ENCODE measurements around the gene GARS1. TPM values are rescaled to one million over a fixed set of nuclear protein-coding genes. Genes with fewer than 3 reads are reported as not detected.

The GARS1 gene
- total RNA-seq, 1 experiment from 2014 or later = 380 TPM

GRCh38 chr7:30596014-30596641 is 1.4 kb downstream of the GARS1 start:
- H3K27me3 ChIP-seq (replicated peaks; ENCODE audit: control insufficient read depth, insufficient read depth, low read length) = no peaks in the 10 kb centered on the region
- TF ChIP-seq, protein P1, sequence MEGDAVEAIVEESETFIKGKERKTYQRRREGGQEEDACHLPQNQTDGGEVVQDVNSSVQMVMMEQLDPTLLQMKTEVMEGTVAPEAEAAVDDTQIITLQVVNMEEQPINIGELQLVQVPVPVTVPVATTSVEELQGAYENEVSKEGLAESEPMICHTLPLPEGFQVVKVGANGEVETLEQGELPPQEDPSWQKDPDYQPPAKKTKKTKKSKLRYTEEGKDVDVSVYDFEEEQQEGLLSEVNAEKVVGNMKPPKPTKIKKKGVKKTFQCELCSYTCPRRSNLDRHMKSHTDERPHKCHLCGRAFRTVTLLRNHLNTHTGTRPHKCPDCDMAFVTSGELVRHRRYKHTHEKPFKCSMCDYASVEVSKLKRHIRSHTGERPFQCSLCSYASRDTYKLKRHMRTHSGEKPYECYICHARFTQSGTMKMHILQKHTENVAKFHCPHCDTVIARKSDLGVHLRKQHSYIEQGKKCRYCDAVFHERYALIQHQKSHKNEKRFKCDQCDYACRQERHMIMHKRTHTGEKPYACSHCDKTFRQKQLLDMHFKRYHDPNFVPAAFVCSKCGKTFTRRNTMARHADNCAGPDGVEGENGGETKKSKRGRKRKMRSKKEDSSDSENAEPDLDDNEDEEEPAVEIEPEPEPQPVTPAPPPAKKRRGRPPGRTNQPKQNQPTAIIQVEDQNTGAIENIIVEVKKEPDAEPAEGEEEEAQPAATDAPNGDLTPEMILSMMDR (IDR thresholded peaks at IDR 0.05; ENCODE audit: insufficient read depth in 1 of 2, low read depth in 1 of 2, low read length in 1 of 2, severe bottlenecking in 1 of 2, unreplicated experiment in 1 of 2) = no peak
- ChIA-PET POLR2A (interaction anchor here (1.0 kb wide), 1 partner anchor 13 kb away, joined by 4 read pairs; no protein-coding TSS in a partner anchor), CTCF (no interaction called here)
- BruUV-seq (replicated peaks) = no TSS peak
- Mint-ChIP-seq H3K9me3 (ENCODE audit: unreplicated experiment) (no peaks in the 10 kb centered on the region), H3K36me3 (ENCODE audit: insufficient read depth, unreplicated experiment) (peaks cover 79% of the 10 kb centered on the region), H3K4me1 (ENCODE audit: low read depth, unreplicated experiment) (peaks cover 7% of the 10 kb centered on the region), H3K27me3 (ENCODE audit: insufficient read depth, unreplicated experiment) (peaks cover 2% of the 10 kb centered on the region), H3K4me3 (ENCODE audit: unreplicated experiment) (peak overlapping the region; percentile 100), H3K27ac (ENCODE audit: unreplicated experiment) (peak overlapping the region; percentile 100)
- H3K36me3 ChIP-seq (ENCODE audit: control insufficient read depth, insufficient read depth, low read length) = no peaks in the 10 kb centered on the region
- no peaks in the 10 kb centered on the region for H3K9me3 ChIP-seq
- peak in 1 of 2 experiments; percentile 54 for DNase-seq
- intact Hi-C loops (cut with micrococcal nuclease; ENCODE audit: unreplicated experiment) = no loop called here
- H3K4me1 ChIP-seq = no peaks in the 10 kb centered on the region; the same call in none of the 2 replicates
- peak overlapping the region; percentile 100 for H3K4me3 ChIP-seq (ENCODE audit: low read depth, low read length)

- H3K9me3 ChIP-seq = no peaks in the 10 kb centered on the region
- Mint-ChIP-seq H3K4me3 (ENCODE audit: unreplicated experiment) (peak overlapping the region; percentile 100), H3K4me1 (ENCODE audit: low read depth, unreplicated experiment) (peaks cover 7% of the 10 kb centered on the region), H3K27ac (ENCODE audit: unreplicated experiment) (peak overlapping the region; percentile 100), H3K36me3 (ENCODE audit: insufficient read depth, unreplicated experiment) (peaks cover 85% of the 10 kb centered on the region), H3K9me3 (ENCODE audit: unreplicated experiment) (no peaks in the 10 kb centered on the region), H3K27me3 (ENCODE audit: insufficient read depth, unreplicated experiment) (peaks cover 2% of the 10 kb centered on the region)
- no peaks in the 10 kb centered on the region for H3K27me3 ChIP-seq (replicated peaks; ENCODE audit: control insufficient read depth, insufficient read depth, low read length)
- CTCF ChIA-PET = no interaction called here
- intact Hi-C loops (cut with micrococcal nuclease; ENCODE audit: unreplicated experiment) = no loop called here
- no TSS peak for BruUV-seq (replicated peaks)
- TF ChIP-seq, protein P1 (IDR thresholded peaks at IDR 0.05; ENCODE audit: insufficient read depth in 1 of 2, low read depth in 1 of 2, low read length in 1 of 2, severe bottlenecking in 1 of 2, unreplicated experiment in 1 of 2) = no peak
- no peaks in the 10 kb centered on the region for H3K36me3 ChIP-seq (ENCODE audit: control insufficient read depth, insufficient read depth, low read length)
- POLR2A ChIA-PET = no interaction called here
- H3K4me3 ChIP-seq (ENCODE audit: low read depth, low read length) = peak overlapping the region; percentile 100
- no peak for DNase-seq
- no peaks in the 10 kb centered on the region; the same call in none of the 2 replicates for H3K4me1 ChIP-seq
Measured at GRCh38 chr7:30596721-30597120, 2.0 kb downstream of the GARS1 start.

- H3K9me3 ChIP-seq = no peaks in the 10 kb centered on the region
- CTCF ChIA-PET = no interaction called here
- Mint-ChIP-seq H3K27ac (ENCODE audit: unreplicated experiment) (no peak overlapping the region), H3K36me3 (ENCODE audit: insufficient read depth, unreplicated experiment) (peaks cover 96% of the 10 kb centered on the region), H3K4me1 (ENCODE audit: low read depth, unreplicated experiment) (peaks cover 1% of the 10 kb centered on the region), H3K9me3 (ENCODE audit: unreplicated experiment) (no peaks in the 10 kb centered on the region), H3K4me3 (ENCODE audit: unreplicated experiment) (no peak overlapping the region), H3K27me3 (ENCODE audit: insufficient read depth, unreplicated experiment) (peaks cover 2% of the 10 kb centered on the region)
- POLR2A ChIA-PET = no interaction called here
- H3K36me3 ChIP-seq (ENCODE audit: control insufficient read depth, insufficient read depth, low read length) = no peaks in the 10 kb centered on the region
- no peaks in the 10 kb centered on the region; the same call in none of the 2 replicates for H3K4me1 ChIP-seq
- intact Hi-C loops (cut with micrococcal nuclease; ENCODE audit: unreplicated experiment) = no loop called here
- DNase-seq = no peak
- BruUV-seq (replicated peaks) = no TSS peak
- TF ChIP-seq, protein P1 (IDR thresholded peaks at IDR 0.05; ENCODE audit: insufficient read depth in 1 of 2, low read depth in 1 of 2, low read length in 1 of 2, severe bottlenecking in 1 of 2, unreplicated experiment in 1 of 2) = no peak
- H3K4me3 ChIP-seq (ENCODE audit: low read depth, low read length) = no peak overlapping the region
- H3K27me3 ChIP-seq (replicated peaks; ENCODE audit: control insufficient read depth, insufficient read depth, low read length) = no peaks in the 10 kb centered on the region
Measured at GRCh38 chr7:30598121-30598876, 3.6 kb downstream of the GARS1 start.
